Thoracic aorta (tissue), 2 donors: ENCODE measurements around the gene BCL2L11. TPM values are rescaled to one million over a fixed set of nuclear protein-coding genes. Genes with fewer than 3 reads are reported as not detected.
A peak's percentile ranks its signal among the peaks of the same experiment; 100 is the strongest.

Source experiments
- ATAC-seq: fragments of 150-250 bp; one replicate; pipeline ENCODE4 v1.8.0; 2017; ENCODE audit warnings: low read depth; ENCODE audit not compliant: insufficient number of reproducible peaks, low FRiP score
- DNase-seq: peaks from one replicate; pipeline ENCODE4 v3.0.0-alpha.2; 2020; ENCODE audit warnings: low spot score
- H3K27ac ChIP-seq, 2 donors: fragments of 200-600 bp; sonication (generic); 1 replicate in 1 of 2; 2 replicates in 1 of 2; pipeline ENCODE4 v1.5.1; 2016; ENCODE audit warnings: mild to moderate bottlenecking in 2 of 2, moderate library complexity in 2 of 2
- H3K27me3 ChIP-seq: fragments of 200-600 bp; sonication (generic); replicated peaks from 2 replicates; pipeline ENCODE4 v1.6.0; 2016; ENCODE audit warnings: mild to moderate bottlenecking; ENCODE audit not compliant: insufficient read depth
- H3K36me3 ChIP-seq: fragments of 200-600 bp; sonication (generic); one replicate; pipeline ENCODE4 v1.5.1; 2016
- H3K4me1 ChIP-seq, 2 donors: fragments of 200-600 bp; sonication (generic); 1 replicate in 1 of 2; 2 replicates in 1 of 2; pipeline versions ENCODE4 v1.5.1 to v1.6.0; 2016; ENCODE audit warnings: low read depth in 2 of 2, mild to moderate bottlenecking in 1 of 2; ENCODE audit not compliant: control insufficient read depth in 1 of 2
- H3K4me3 ChIP-seq: fragments of 200-600 bp; sonication (generic); 2 replicates; pipeline ENCODE4 v1.5.1; 2016; ENCODE audit warnings: mild to moderate bottlenecking
- H3K9me3 ChIP-seq: fragments of 200-600 bp; sonication (generic); 2 replicates; pipeline ENCODE4 v1.5.1; 2016
- CTCF ChIP-seq: fragments of 200-600 bp; sonication (generic); IDR thresholded peaks from one replicate; pipeline ENCODE4 v1.5.1; 2019; ENCODE audit warnings: antibody characterized with exemption
- total RNA-seq, 2 donors: library from RNA; depleted of rRNA; stranded (reverse); fragments of >200 nt; gene quantifications; one replicate each; pipeline versions ENCODE4 v1.1.0 to v1.2.3, GENCODE V29; 2016

The BCL2L11 gene
- total RNA-seq, 2 donors from 2014 or later, result 16.4 to 17.4 TPM

DNA sequence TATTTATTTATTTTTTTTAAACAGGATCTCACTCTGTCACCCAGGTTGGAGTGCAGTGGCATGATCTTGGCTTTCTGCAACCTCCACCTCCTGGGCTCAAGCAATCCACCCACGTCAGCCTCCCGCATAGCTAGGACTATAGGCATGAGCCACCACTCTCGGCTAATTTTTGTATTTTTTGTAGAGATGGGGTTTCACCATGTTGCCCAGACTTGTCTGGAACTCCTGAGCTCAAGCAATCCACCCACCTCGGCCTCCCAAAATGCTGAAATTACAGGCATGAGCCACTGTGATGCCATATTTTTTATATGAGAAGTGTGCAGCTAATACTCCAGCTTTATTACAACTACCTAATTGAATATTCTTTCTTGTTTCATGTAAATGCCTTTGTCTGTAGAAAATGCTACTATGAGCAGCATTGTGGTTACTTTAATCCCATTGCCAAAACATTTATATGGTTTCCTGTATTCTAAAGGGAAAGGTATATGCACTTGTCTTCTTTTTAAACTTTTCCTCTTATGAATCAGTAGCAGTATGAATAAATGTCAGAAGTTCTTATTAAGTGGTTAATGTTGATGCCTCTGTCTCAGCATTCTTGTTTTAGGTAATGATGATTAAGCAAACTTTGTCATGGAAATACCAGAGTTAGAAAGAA lies 9.5 kb upstream of the BCL2L11 start:
- H3K36me3 ChIP-seq, result no peaks in the 10 kb centered on the region
- no peak for ATAC-seq
- H3K27me3 ChIP-seq, result no peaks in the 10 kb centered on the region
- H3K4me1 ChIP-seq, result no peaks in the 10 kb centered on the region
- no peak for TF ChIP-seq CTCF
- H3K9me3 ChIP-seq, result no peaks in the 10 kb centered on the region
- H3K4me3 ChIP-seq, result no peak overlapping the region
- no peak overlapping the region for H3K27ac ChIP-seq
- no peak for DNase-seq

GRCh38 chr2:111113838-111114237 lies 6.9 kb upstream of the BCL2L11 start:
- no peaks in the 10 kb centered on the region for H3K36me3 ChIP-seq
- H3K4me1 ChIP-seq, result peaks cover 0 to 20% of the 10 kb centered on the region in 2 donors
- TF ChIP-seq CTCF, result no peak
- H3K27me3 ChIP-seq, result no peaks in the 10 kb centered on the region
- no peak overlapping the region for H3K4me3 ChIP-seq
- no peaks in the 10 kb centered on the region for H3K9me3 ChIP-seq
- DNase-seq (no peak), ATAC-seq (no peak)
- no peak overlapping the region for H3K27ac ChIP-seq

DNA sequence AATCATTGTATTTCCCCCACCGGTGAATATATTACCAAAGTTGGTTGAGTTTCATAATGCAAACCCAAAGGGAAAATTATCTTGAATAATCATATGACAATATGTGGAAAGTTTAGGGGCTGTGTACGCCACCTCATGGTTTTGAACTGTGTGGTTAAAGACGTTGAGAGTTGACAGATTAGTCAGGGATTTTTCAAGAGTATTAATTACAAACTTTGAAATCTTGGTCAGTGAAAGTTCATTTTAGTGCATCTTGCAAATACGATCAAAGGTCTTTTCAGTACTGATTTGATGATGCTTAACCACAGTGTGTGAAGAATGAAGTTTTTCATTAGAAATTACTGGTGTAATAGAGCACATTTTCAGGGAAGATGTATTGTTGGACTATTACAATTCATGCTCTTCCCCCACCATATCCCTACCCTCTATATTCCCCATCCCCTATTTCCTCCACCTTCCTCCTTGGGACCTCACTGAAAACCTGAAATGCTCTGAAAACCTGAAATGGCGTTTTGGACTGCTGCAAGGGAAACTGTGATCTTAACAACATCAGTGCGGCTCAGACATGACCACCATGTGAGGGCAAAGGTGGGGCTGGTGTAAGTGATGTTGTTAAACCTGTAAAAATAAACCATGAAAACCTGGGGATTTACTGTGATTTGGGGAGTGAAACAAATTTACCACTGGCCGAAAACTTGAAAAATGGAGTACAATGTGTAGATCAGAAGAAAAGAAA lies 4.5 kb upstream of the BCL2L11 start:
- no peak overlapping the region for H3K27ac ChIP-seq
- peaks cover 4 to 35% of the 10 kb centered on the region in 2 donors for H3K4me1 ChIP-seq
- TF ChIP-seq CTCF, result no peak
- ATAC-seq (no peak), DNase-seq (no peak)
- no peaks in the 10 kb centered on the region for H3K9me3 ChIP-seq
- H3K36me3 ChIP-seq, result no peaks in the 10 kb centered on the region
- no peaks in the 10 kb centered on the region for H3K27me3 ChIP-seq
- no peak overlapping the region for H3K4me3 ChIP-seq

GRCh38 chr2:111116843-111117597 lies 3.7 kb upstream of the BCL2L11 start:
- no peaks in the 10 kb centered on the region for H3K36me3 ChIP-seq
- peak; percentile 86 for TF ChIP-seq CTCF
- H3K27ac ChIP-seq, result no peak overlapping the region
- H3K4me3 ChIP-seq, result peak overlapping the region; percentile 86
- ATAC-seq, result no peak
- DNase-seq, result no peak
- no peaks in the 10 kb centered on the region for H3K9me3 ChIP-seq
- H3K4me1 ChIP-seq, result peaks cover 4 to 40% of the 10 kb centered on the region in 2 donors
- no peaks in the 10 kb centered on the region for H3K27me3 ChIP-seq
